Measurements from ENCODE around the gene PFDN2. TPM values are rescaled to one million over a fixed set of nuclear protein-coding genes. Genes with fewer than 3 reads are reported as not detected.

PFDN2 gene
- total and polyA plus RNA-seq, 2 of the 8 experiments (the other 6 are each of a cell fraction or from before 2014, with no cell fraction given) = 66.2 to 71.2 TPM

DNA sequence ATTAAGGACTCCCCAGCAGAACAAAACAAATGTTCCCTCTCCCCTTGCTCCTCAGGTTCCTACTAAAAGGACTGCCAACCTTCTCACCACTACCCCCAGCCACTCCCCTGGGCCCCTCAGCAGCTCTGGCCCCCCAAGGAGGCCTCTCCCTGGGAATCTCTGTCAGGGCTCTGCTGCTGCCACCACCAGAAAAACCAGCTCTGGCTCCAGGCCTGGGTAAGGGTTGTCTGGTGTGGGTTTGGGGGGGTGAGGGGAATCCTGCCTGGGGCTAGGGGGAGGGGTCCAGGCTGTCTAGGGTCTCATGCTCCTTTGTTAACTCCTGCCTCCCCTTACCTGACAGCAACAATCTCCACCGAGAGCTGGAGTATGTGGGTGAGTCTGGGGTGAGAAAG is 33.2 kb downstream of the PFDN2 start (continued):
- TF ChIP-seq, protein P1, sequence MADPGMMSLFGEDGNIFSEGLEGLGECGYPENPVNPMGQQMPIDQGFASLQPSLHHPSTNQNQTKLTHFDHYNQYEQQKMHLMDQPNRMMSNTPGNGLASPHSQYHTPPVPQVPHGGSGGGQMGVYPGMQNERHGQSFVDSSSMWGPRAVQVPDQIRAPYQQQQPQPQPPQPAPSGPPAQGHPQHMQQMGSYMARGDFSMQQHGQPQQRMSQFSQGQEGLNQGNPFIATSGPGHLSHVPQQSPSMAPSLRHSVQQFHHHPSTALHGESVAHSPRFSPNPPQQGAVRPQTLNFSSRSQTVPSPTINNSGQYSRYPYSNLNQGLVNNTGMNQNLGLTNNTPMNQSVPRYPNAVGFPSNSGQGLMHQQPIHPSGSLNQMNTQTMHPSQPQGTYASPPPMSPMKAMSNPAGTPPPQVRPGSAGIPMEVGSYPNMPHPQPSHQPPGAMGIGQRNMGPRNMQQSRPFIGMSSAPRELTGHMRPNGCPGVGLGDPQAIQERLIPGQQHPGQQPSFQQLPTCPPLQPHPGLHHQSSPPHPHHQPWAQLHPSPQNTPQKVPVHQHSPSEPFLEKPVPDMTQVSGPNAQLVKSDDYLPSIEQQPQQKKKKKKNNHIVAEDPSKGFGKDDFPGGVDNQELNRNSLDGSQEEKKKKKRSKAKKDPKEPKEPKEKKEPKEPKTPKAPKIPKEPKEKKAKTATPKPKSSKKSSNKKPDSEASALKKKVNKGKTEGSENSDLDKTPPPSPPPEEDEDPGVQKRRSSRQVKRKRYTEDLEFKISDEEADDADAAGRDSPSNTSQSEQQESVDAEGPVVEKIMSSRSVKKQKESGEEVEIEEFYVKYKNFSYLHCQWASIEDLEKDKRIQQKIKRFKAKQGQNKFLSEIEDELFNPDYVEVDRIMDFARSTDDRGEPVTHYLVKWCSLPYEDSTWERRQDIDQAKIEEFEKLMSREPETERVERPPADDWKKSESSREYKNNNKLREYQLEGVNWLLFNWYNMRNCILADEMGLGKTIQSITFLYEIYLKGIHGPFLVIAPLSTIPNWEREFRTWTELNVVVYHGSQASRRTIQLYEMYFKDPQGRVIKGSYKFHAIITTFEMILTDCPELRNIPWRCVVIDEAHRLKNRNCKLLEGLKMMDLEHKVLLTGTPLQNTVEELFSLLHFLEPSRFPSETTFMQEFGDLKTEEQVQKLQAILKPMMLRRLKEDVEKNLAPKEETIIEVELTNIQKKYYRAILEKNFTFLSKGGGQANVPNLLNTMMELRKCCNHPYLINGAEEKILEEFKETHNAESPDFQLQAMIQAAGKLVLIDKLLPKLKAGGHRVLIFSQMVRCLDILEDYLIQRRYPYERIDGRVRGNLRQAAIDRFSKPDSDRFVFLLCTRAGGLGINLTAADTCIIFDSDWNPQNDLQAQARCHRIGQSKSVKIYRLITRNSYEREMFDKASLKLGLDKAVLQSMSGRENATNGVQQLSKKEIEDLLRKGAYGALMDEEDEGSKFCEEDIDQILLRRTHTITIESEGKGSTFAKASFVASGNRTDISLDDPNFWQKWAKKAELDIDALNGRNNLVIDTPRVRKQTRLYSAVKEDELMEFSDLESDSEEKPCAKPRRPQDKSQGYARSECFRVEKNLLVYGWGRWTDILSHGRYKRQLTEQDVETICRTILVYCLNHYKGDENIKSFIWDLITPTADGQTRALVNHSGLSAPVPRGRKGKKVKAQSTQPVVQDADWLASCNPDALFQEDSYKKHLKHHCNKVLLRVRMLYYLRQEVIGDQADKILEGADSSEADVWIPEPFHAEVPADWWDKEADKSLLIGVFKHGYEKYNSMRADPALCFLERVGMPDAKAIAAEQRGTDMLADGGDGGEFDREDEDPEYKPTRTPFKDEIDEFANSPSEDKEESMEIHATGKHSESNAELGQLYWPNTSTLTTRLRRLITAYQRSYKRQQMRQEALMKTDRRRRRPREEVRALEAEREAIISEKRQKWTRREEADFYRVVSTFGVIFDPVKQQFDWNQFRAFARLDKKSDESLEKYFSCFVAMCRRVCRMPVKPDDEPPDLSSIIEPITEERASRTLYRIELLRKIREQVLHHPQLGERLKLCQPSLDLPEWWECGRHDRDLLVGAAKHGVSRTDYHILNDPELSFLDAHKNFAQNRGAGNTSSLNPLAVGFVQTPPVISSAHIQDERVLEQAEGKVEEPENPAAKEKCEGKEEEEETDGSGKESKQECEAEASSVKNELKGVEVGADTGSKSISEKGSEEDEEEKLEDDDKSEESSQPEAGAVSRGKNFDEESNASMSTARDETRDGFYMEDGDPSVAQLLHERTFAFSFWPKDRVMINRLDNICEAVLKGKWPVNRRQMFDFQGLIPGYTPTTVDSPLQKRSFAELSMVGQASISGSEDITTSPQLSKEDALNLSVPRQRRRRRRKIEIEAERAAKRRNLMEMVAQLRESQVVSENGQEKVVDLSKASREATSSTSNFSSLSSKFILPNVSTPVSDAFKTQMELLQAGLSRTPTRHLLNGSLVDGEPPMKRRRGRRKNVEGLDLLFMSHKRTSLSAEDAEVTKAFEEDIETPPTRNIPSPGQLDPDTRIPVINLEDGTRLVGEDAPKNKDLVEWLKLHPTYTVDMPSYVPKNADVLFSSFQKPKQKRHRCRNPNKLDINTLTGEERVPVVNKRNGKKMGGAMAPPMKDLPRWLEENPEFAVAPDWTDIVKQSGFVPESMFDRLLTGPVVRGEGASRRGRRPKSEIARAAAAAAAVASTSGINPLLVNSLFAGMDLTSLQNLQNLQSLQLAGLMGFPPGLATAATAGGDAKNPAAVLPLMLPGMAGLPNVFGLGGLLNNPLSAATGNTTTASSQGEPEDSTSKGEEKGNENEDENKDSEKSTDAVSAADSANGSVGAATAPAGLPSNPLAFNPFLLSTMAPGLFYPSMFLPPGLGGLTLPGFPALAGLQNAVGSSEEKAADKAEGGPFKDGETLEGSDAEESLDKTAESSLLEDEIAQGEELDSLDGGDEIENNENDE (IDR thresholded peaks at IDR 0.05; ENCODE audit: insufficient replicate concordance, low read length) = no peak
- no peak for TF ChIP-seq TEAD4 (IDR thresholded peaks at IDR 0.05; ENCODE audit: low read depth, low read length)
- TF ChIP-seq, protein P2, sequence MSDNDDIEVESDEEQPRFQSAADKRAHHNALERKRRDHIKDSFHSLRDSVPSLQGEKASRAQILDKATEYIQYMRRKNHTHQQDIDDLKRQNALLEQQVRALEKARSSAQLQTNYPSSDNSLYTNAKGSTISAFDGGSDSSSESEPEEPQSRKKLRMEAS (IDR thresholded peaks at IDR 0.05) = no peak
- TF ChIP-seq, protein P3, sequence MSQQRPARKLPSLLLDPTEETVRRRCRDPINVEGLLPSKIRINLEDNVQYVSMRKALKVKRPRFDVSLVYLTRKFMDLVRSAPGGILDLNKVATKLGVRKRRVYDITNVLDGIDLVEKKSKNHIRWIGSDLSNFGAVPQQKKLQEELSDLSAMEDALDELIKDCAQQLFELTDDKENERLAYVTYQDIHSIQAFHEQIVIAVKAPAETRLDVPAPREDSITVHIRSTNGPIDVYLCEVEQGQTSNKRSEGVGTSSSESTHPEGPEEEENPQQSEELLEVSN (IDR thresholded peaks at IDR 0.05) = no peak

Data from H1 (cell line).